ENCODE measurements around the gene PPP1R37. TPM values are rescaled to one million over a fixed set of nuclear protein-coding genes. Genes with fewer than 3 reads are reported as not detected.

Gene PPP1R37
- total and polyA plus RNA-seq, 2 of the 8 experiments (the other 6 are each of a cell fraction or from before 2014, with no cell fraction given): 14.6 to 25.7 TPM

- TF ChIP-seq RNF2 (IDR thresholded peaks at IDR 0.05; ENCODE audit: borderline replicate concordance, low read depth, low read length, missing control alignments, poor library complexity, severe bottlenecking) (no peak), RBBP5 (IDR thresholded peaks at IDR 0.05; ENCODE audit: borderline replicate concordance, low read depth, low read length) (no peak), SP2 (IDR thresholded peaks at IDR 0.05; ENCODE audit: low read length) (no peak)
Measured at GRCh38 chr19:45159210-45159970, 66.4 kb downstream of the PPP1R37 start (continued).
